GM23338 (cell line): ENCODE results near the gene RNLS. TPM values are rescaled to one million over a fixed set of nuclear protein-coding genes. Genes with fewer than 3 reads are reported as not detected.
A peak's percentile ranks its signal among the peaks of the same experiment; 100 is the strongest.

Source experiments
- ATAC-seq: fragments of 200-7000 bp; cut with Tn5 transposase; 3 replicates; pipeline ENCODE4 v1.9.1; 2020
- DNase-seq: peaks from one replicate; pipeline ENCODE4 v3.0.0-alpha.2; 2015; ENCODE audit warnings: low spot score
- H2AFZ ChIP-seq: fragments of 200-600 bp; sonication (generic); 2 replicates; pipeline ENCODE4 v1.8.0; 2016; ENCODE audit warnings: antibody characterized with exemption, mild to moderate bottlenecking, moderate library complexity
- H3F3A ChIP-seq: fragments of 200-600 bp; sonication (generic); replicated peaks from 2 replicates; pipeline ENCODE4 v1.8.0; 2017; ENCODE audit warnings: antibody characterized with exemption, mixed run types, low read depth
- H3K27ac ChIP-seq: fragments of 200-600 bp; sonication (generic); 2 replicates; pipeline ENCODE4 v1.6.1; 2016; ENCODE audit warnings: low read depth
- H3K27me3 ChIP-seq: fragments of 200-600 bp; sonication (generic); 2 replicates; pipeline ENCODE4 v1.8.0; 2016; ENCODE audit warnings: mild to moderate bottlenecking, mixed run types, moderate library complexity; ENCODE audit not compliant: insufficient read depth
- H3K36me3 ChIP-seq: fragments of 200-600 bp; sonication (generic); 2 replicates; pipeline ENCODE4 v1.8.0; 2016; ENCODE audit warnings: mild to moderate bottlenecking; ENCODE audit not compliant: insufficient read depth
- H3K4me1 ChIP-seq: fragments of 200-600 bp; sonication (generic); 2 replicates; pipeline ENCODE4 v1.8.0; 2016; ENCODE audit warnings: mild to moderate bottlenecking, moderate library complexity; ENCODE audit not compliant: insufficient read depth
- H3K4me2 ChIP-seq: fragments of 200-600 bp; sonication (generic); 2 replicates; pipeline ENCODE4 v1.7.1; 2017; ENCODE audit warnings: mixed run types
- H3K4me3 ChIP-seq: fragments of 200-600 bp; sonication (generic); 2 replicates; pipeline ENCODE4 v1.6.1; 2016; ENCODE audit warnings: mixed run types
- H3K79me2 ChIP-seq: fragments of 200-600 bp; sonication (generic); replicated peaks from 2 replicates; pipeline ENCODE4 v1.8.0; 2017; ENCODE audit warnings: mild to moderate bottlenecking; ENCODE audit not compliant: insufficient read depth
- H3K9me2 ChIP-seq: fragments of 200-600 bp; sonication (generic); 2 replicates; pipeline ENCODE4 v1.8.0; 2017; ENCODE audit not compliant: insufficient read depth
- H4K20me1 ChIP-seq: fragments of 200-600 bp; sonication (generic); replicated peaks from 2 replicates; pipeline ENCODE4 v1.8.0; 2017; ENCODE audit warnings: mild to moderate bottlenecking; ENCODE audit not compliant: insufficient read depth
- H3K27ac Mint-ChIP-seq: 2 replicates; pipeline ENCODE4 v1.8.0; 2020; ENCODE audit warnings: inconsistent platforms, mild to moderate bottlenecking, moderate library complexity, mixed read lengths
- H3K27me3 Mint-ChIP-seq: 3 replicates; pipeline ENCODE4 v1.8.0; 2022; ENCODE audit warnings: low read depth, mild to moderate bottlenecking, moderate library complexity, mixed read lengths, inconsistent platforms; ENCODE audit not compliant: insufficient read depth, poor library complexity
- H3K36me3 Mint-ChIP-seq: 3 replicates; pipeline ENCODE4 v1.8.0; 2021; ENCODE audit warnings: low read depth, mild to moderate bottlenecking, inconsistent platforms, moderate library complexity, mixed read lengths
- H3K4me1 Mint-ChIP-seq: 3 replicates; pipeline ENCODE4 v1.8.0; 2020; ENCODE audit warnings: mild to moderate bottlenecking, inconsistent platforms, mixed read lengths
- H3K4me3 Mint-ChIP-seq: 3 replicates; pipeline ENCODE4 v1.8.0; 2021; ENCODE audit warnings: moderate library complexity, mild to moderate bottlenecking, inconsistent platforms, mixed read lengths
- H3K9me3 Mint-ChIP-seq: 3 replicates; pipeline ENCODE4 v1.8.0; 2020; ENCODE audit warnings: moderate library complexity, mild to moderate bottlenecking, inconsistent platforms, mixed read lengths
- CREB1 ChIP-seq: fragments of 250-450 bp; sonication (Bioruptor Pico); IDR thresholded peaks from 2 replicates; pipeline ENCODE4 v1.5.0; 2020; ENCODE audit warnings: low read depth, mild to moderate bottlenecking, moderate library complexity
- EZH2 ChIP-seq: fragments of 200-600 bp; sonication (generic); IDR thresholded peaks from one replicate; pipeline ENCODE4 v1.8.0; 2017; ENCODE audit warnings: antibody characterized with exemption, mild to moderate bottlenecking, low read depth; ENCODE audit not compliant: unreplicated experiment
- EZH2phosphoT487 ChIP-seq: fragments of 200-600 bp; sonication (generic); IDR thresholded peaks from one replicate; pipeline ENCODE4 v1.8.1; 2018; ENCODE audit warnings: antibody characterized with exemption; ENCODE audit not compliant: unreplicated experiment
- JUNB ChIP-seq: IDR thresholded peaks from one replicate; pipeline ENCODE4 v1.6.1; 2016; ENCODE audit warnings: antibody characterized with exemption; ENCODE audit not compliant: unreplicated experiment
- NANOG ChIP-seq: IDR thresholded peaks from 2 replicates; pipeline ENCODE4 v1.6.1; 2016; ENCODE audit warnings: antibody characterized with exemption, borderline replicate concordance
- POLR2AphosphoS5 ChIP-seq: IDR thresholded peaks from 2 replicates; pipeline ENCODE4 v1.6.1; 2016; ENCODE audit warnings: antibody characterized with exemption, low read depth
- STAT1 ChIP-seq: IDR thresholded peaks from one replicate; pipeline ENCODE4 v1.6.1; 2016; ENCODE audit warnings: antibody characterized with exemption; ENCODE audit not compliant: unreplicated experiment
- ZNF114 ChIP-seq: fragments of 250-450 bp; sonication (Bioruptor Pico); IDR thresholded peaks from 2 replicates; pipeline ENCODE4 v1.5.0; 2020; ENCODE audit warnings: mild to moderate bottlenecking, moderate library complexity
- ZNF331 ChIP-seq: fragments of 250-450 bp; sonication (Bioruptor Pico); IDR thresholded peaks from 2 replicates; pipeline ENCODE4 v1.5.0; 2020; ENCODE audit warnings: low read depth, mild to moderate bottlenecking, moderate library complexity
- polyA plus RNA-seq: library from polyadenylated mRNA; unstranded; fragments of >200 nt; fragmentation: Nextera tagmentation; extraction: Ambion mirVana; gene quantifications from 2 replicates; pipeline ENCODE4 v1.2.1, GENCODE V29; 2016
- total RNA-seq: library from RNA; depleted of rRNA; stranded (reverse); fragments of >200 nt; shearing (Covaris generic); gene quantifications from 2 replicates; pipeline ENCODE4 v1.2.3, GENCODE V29; 2014
- TF ChIP-seq, protein P1 (sequence below): IDR thresholded peaks from 2 replicates; pipeline ENCODE4 v1.6.1; 2016; ENCODE audit warnings: antibody characterized with exemption
- TF ChIP-seq, protein P2 (sequence below): IDR thresholded peaks from one replicate; pipeline ENCODE4 v1.6.1; 2018; ENCODE audit warnings: antibody characterized with exemption; ENCODE audit not compliant: unreplicated experiment
- TF ChIP-seq, protein P3 (sequence below): fragments of 250-450 bp; sonication (Bioruptor Pico); IDR thresholded peaks from 2 replicates; pipeline ENCODE4 v1.5.0; 2020; ENCODE audit warnings: mild to moderate bottlenecking, moderate library complexity
- TF ChIP-seq, protein P4 (sequence below), 2 experiments: fragments of 200-600 bp in 1 of 2; sonication (generic) in 1 of 2; conservative IDR thresholded peaks; 2 replicates each; pipeline versions ENCODE4 v1.5.1 to v1.6.1; 2016 to 2017; ENCODE audit warnings: antibody characterized with exemption in 2 of 2, low read depth in 2 of 2, mild to moderate bottlenecking in 2 of 2, moderate library complexity in 1 of 2

The RNLS gene
- total and polyA plus RNA-seq, 2 experiments from 2014 or later, result 8.8 to 15.2 TPM

DNA sequence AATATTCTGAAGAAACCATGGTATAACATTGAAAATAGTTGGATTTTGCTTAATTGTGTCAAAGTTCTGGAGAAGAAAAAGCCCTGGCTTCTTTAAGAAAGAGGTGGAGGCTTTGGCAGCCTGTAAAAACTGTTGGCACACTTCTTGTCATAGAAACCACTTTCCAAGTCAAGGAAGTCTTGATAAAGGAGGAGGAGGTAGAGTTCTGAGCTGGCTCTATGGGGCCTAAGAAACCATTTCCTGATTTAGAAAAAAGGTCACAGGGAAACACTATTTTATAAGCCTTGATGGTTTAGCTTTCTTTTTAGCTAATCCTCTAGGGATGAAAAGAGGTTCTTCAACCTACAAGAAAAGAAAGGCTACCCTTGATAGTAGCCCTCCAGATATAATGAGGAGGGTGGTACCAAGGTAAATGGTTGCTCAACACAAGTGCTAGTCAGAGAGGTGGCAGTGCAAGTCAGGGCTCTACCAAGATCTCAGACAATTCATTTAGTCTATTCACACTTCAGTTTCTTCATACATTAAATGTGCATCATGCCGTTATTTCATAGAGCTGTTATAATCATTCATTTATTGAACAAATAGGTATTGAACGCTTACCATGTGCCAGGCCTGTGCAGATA is 346.9 kb downstream of the RNLS start:
- Histone ChIP-seq H3K79me2 (no peaks in the 10 kb centered on the region), H3K4me2 (no peak overlapping the region), H3K9me2 (no peaks in the 10 kb centered on the region), H2AFZ (0 out of 2 replicates have a peak overlapping the region, but pooled peaks have one; percentile 34), H3K4me1 (no peaks in the 10 kb centered on the region), H3K27ac (no peak overlapping the region), H4K20me1 (no peaks in the 10 kb centered on the region), H3K27me3 (no peaks in the 10 kb centered on the region), H3K36me3 (no peaks in the 10 kb centered on the region), H3K4me3 (no peak overlapping the region), H3F3A (no peaks in the 10 kb centered on the region)
- peaks cover 3% of the 10 kb centered on the region; the same call in 2 of the 3 replicates for H3K4me1 Mint-ChIP-seq
- H3K36me3 Mint-ChIP-seq, result no peaks in the 10 kb centered on the region
- ATAC-seq (no peak), DNase-seq (no peak)
- no peaks in the 10 kb centered on the region; the same call in 2 of the 3 replicates for H3K9me3 Mint-ChIP-seq
- H3K27ac Mint-ChIP-seq, result no peak overlapping the region
- H3K4me3 Mint-ChIP-seq, result no peak overlapping the region
- H3K27me3 Mint-ChIP-seq, result peaks cover 2% of the 10 kb centered on the region
- TF ChIP-seq ZNF114 (CRISPR knock-in tag) (no peak), EZH2phosphoT487 (no peak), POLR2AphosphoS5 (no peak), JUNB (no peak), STAT1 (no peak), CREB1 (CRISPR knock-in tag) (no peak), ZNF331 (no peak), NANOG (no peak), EZH2 (no peak)
- TF ChIP-seq, protein P1, sequence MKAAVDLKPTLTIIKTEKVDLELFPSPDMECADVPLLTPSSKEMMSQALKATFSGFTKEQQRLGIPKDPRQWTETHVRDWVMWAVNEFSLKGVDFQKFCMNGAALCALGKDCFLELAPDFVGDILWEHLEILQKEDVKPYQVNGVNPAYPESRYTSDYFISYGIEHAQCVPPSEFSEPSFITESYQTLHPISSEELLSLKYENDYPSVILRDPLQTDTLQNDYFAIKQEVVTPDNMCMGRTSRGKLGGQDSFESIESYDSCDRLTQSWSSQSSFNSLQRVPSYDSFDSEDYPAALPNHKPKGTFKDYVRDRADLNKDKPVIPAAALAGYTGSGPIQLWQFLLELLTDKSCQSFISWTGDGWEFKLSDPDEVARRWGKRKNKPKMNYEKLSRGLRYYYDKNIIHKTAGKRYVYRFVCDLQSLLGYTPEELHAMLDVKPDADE, result no peak
- TF ChIP-seq, protein P2, sequence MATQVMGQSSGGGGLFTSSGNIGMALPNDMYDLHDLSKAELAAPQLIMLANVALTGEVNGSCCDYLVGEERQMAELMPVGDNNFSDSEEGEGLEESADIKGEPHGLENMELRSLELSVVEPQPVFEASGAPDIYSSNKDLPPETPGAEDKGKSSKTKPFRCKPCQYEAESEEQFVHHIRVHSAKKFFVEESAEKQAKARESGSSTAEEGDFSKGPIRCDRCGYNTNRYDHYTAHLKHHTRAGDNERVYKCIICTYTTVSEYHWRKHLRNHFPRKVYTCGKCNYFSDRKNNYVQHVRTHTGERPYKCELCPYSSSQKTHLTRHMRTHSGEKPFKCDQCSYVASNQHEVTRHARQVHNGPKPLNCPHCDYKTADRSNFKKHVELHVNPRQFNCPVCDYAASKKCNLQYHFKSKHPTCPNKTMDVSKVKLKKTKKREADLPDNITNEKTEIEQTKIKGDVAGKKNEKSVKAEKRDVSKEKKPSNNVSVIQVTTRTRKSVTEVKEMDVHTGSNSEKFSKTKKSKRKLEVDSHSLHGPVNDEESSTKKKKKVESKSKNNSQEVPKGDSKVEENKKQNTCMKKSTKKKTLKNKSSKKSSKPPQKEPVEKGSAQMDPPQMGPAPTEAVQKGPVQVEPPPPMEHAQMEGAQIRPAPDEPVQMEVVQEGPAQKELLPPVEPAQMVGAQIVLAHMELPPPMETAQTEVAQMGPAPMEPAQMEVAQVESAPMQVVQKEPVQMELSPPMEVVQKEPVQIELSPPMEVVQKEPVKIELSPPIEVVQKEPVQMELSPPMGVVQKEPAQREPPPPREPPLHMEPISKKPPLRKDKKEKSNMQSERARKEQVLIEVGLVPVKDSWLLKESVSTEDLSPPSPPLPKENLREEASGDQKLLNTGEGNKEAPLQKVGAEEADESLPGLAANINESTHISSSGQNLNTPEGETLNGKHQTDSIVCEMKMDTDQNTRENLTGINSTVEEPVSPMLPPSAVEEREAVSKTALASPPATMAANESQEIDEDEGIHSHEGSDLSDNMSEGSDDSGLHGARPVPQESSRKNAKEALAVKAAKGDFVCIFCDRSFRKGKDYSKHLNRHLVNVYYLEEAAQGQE, result no peak
- TF ChIP-seq, protein P3, sequence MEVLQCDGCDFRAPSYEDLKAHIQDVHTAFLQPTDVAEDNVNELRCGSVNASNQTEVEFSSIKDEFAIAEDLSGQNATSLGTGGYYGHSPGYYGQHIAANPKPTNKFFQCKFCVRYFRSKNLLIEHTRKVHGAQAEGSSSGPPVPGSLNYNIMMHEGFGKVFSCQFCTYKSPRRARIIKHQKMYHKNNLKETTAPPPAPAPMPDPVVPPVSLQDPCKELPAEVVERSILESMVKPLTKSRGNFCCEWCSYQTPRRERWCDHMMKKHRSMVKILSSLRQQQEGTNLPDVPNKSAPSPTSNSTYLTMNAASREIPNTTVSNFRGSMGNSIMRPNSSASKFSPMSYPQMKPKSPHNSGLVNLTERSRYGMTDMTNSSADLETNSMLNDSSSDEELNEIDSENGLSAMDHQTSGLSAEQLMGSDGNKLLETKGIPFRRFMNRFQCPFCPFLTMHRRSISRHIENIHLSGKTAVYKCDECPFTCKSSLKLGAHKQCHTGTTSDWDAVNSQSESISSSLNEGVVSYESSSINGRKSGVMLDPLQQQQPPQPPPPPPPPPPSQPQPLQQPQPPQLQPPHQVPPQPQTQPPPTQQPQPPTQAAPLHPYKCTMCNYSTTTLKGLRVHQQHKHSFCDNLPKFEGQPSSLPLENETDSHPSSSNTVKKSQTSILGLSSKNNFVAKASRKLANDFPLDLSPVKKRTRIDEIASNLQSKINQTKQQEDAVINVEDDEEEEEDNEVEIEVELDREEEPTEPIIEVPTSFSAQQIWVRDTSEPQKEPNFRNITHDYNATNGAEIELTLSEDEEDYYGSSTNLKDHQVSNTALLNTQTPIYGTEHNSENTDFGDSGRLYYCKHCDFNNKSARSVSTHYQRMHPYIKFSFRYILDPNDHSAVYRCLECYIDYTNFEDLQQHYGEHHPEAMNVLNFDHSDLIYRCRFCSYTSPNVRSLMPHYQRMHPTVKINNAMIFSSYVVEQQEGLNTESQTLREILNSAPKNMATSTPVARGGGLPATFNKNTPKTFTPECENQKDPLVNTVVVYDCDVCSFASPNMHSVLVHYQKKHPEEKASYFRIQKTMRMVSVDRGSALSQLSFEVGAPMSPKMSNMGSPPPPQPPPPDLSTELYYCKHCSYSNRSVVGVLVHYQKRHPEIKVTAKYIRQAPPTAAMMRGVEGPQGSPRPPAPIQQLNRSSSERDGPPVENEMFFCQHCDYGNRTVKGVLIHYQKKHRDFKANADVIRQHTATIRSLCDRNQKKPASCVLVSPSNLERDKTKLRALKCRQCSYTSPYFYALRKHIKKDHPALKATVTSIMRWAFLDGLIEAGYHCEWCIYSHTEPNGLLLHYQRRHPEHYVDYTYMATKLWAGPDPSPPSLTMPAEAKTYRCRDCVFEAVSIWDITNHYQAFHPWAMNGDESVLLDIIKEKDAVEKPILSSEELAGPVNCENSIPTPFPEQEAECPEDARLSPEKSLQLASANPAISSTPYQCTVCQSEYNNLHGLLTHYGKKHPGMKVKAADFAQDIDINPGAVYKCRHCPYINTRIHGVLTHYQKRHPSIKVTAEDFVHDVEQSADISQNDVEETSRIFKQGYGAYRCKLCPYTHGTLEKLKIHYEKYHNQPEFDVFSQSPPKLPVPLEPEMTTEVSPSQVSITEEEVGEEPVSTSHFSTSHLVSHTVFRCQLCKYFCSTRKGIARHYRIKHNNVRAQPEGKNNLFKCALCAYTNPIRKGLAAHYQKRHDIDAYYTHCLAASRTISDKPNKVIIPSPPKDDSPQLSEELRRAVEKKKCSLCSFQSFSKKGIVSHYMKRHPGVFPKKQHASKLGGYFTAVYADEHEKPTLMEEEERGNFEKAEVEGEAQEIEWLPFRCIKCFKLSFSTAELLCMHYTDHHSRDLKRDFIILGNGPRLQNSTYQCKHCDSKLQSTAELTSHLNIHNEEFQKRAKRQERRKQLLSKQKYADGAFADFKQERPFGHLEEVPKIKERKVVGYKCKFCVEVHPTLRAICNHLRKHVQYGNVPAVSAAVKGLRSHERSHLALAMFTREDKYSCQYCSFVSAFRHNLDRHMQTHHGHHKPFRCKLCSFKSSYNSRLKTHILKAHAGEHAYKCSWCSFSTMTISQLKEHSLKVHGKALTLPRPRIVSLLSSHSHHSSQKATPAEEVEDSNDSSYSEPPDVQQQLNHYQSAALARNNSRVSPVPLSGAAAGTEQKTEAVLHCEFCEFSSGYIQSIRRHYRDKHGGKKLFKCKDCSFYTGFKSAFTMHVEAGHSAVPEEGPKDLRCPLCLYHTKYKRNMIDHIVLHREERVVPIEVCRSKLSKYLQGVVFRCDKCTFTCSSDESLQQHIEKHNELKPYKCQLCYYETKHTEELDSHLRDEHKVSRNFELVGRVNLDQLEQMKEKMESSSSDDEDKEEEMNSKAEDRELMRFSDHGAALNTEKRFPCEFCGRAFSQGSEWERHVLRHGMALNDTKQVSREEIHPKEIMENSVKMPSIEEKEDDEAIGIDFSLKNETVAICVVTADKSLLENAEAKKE, result no peak
- TF ChIP-seq, protein P4, sequence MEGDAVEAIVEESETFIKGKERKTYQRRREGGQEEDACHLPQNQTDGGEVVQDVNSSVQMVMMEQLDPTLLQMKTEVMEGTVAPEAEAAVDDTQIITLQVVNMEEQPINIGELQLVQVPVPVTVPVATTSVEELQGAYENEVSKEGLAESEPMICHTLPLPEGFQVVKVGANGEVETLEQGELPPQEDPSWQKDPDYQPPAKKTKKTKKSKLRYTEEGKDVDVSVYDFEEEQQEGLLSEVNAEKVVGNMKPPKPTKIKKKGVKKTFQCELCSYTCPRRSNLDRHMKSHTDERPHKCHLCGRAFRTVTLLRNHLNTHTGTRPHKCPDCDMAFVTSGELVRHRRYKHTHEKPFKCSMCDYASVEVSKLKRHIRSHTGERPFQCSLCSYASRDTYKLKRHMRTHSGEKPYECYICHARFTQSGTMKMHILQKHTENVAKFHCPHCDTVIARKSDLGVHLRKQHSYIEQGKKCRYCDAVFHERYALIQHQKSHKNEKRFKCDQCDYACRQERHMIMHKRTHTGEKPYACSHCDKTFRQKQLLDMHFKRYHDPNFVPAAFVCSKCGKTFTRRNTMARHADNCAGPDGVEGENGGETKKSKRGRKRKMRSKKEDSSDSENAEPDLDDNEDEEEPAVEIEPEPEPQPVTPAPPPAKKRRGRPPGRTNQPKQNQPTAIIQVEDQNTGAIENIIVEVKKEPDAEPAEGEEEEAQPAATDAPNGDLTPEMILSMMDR (conservative IDR thresholded peaks at IDR 0.05; ENCODE audit: low read depth in 2 of 2), result no peak
